GM12878 (cell line): ENCODE measurements around the gene JHY. TPM values are rescaled to one million over a fixed set of nuclear protein-coding genes. Genes with fewer than 3 reads are reported as not detected.

Source experiments
- ATAC-seq: fragments of 200-7000 bp; cut with Tn5 transposase; 3 replicates; pipeline ENCODE4 v1.9.1; 2020; ENCODE audit warnings: mild to moderate bottlenecking, moderate library complexity
- BruUV-seq: library from RNA; stranded (reverse); fragments of 400-500 nt; replicated peaks from 2 replicates; lab custom pipeline; 2021; lab: Mats Ljungman, UMichigan
- CTCF ChIA-PET: fragments of 300-600 bp; sonication (Branson Sonifier 250); formaldehyde crosslinking; extraction: SDS; loops from one replicate; lab custom pipeline; 2021; ENCODE audit warnings: inconsistent platforms; lab: Yijun Ruan, JAX
- POLR2A ChIA-PET: fragments of 350-600 bp; formaldehyde crosslinking; extraction: SDS; loops from one replicate; lab custom pipeline; 2021; ENCODE audit warnings: inconsistent platforms; lab: Charles Lee
- RAD21 ChIA-PET: fragments of 300-600 bp; sonication (Branson Sonifier 250); formaldehyde crosslinking; loops from one replicate; lab custom pipeline; 2023; ENCODE audit warnings: antibody characterized with exemption; ENCODE audit not compliant: unreplicated experiment; lab: Charles Lee
- SMC1A ChIA-PET: fragments of 300-600 bp; sonication (Branson Sonifier 250); formaldehyde crosslinking; loops from one replicate; lab custom pipeline; 2023; ENCODE audit not compliant: unreplicated experiment, uncharacterized antibody; lab: Charles Lee
- DNase-seq: peaks from one replicate; pipeline ENCODE4 v3.0.0-alpha.2; 2011; ENCODE audit warnings: low read depth, low spot score
- FAIRE-seq: peaks from 3 replicates; lab custom pipeline; 2011; peaks lifted over from hg19 to GRCh38; lab: Jason Lieb, UNC
- H2AFZ ChIP-seq: 2 replicates; pipeline ENCODE4 v1.6.0; 2011; ENCODE audit warnings: low read depth, low read length, control low read depth; ENCODE audit not compliant: control insufficient read depth
- H3K27ac ChIP-seq: 2 replicates; pipeline ENCODE4 v1.5.1; 2011; ENCODE audit warnings: control low read depth; ENCODE audit not compliant: control insufficient read depth, insufficient read depth
- H3K27me3 ChIP-seq, 2 experiments: replicated peaks in 1 of 2; 2 replicates each; pipeline versions ENCODE4 v1.6.0 to v1.6.1; 2011; ENCODE audit warnings: low read length in 1 of 2; ENCODE audit not compliant: control insufficient read depth in 2 of 2, insufficient read depth in 2 of 2
- H3K36me3 ChIP-seq, 2 experiments: 2 replicates each; pipeline ENCODE4 v1.5.1; 2011; ENCODE audit warnings: low read length in 1 of 2; ENCODE audit not compliant: control insufficient read depth in 2 of 2, insufficient read depth in 2 of 2
- H3K4me1 ChIP-seq: 2 replicates; pipeline ENCODE4 v1.6.1; 2011; ENCODE audit warnings: mild to moderate bottlenecking, low read length, moderate library complexity, mixed read lengths; ENCODE audit not compliant: control insufficient read depth, insufficient read depth
- H3K4me2 ChIP-seq: 2 replicates; pipeline ENCODE4 v1.6.0; 2011; ENCODE audit warnings: control low read depth; ENCODE audit not compliant: control insufficient read depth, insufficient read depth
- H3K4me3 ChIP-seq: fragments of 200-600 bp; sonication (generic); 2 replicates; pipeline ENCODE4 v1.5.1; 2016
- H3K79me2 ChIP-seq: 2 replicates; pipeline ENCODE4 v1.6.0; 2011; ENCODE audit warnings: low read length; ENCODE audit not compliant: control insufficient read depth, insufficient read depth
- H3K9ac ChIP-seq: 2 replicates; pipeline ENCODE4 v1.8.0; 2011; ENCODE audit warnings: low read length, control low read depth, mixed read lengths; ENCODE audit not compliant: control insufficient read depth, insufficient read depth
- H3K9me3 ChIP-seq: replicated peaks from 3 replicates; pipeline ENCODE4 v1.5.1; 2011; ENCODE audit warnings: mild to moderate bottlenecking, low read length; ENCODE audit not compliant: control insufficient read depth, insufficient read depth
- H4K20me1 ChIP-seq: 2 replicates; pipeline ENCODE4 v1.6.0; 2011; ENCODE audit not compliant: control insufficient read depth, insufficient read depth
- ATF7 ChIP-seq: fragments of 450-650 bp; IDR thresholded peaks from 2 replicates; pipeline ENCODE4 v1.6.1; 2016; ENCODE audit warnings: low read depth, mild to moderate bottlenecking
- BHLHE40 ChIP-seq, 2 experiments: fragments of 450-650 bp in 1 of 2; IDR thresholded peaks; 2 replicates each; pipeline ENCODE4 v1.6.1; 2011 to 2017; ENCODE audit warnings: low read depth in 2 of 2, borderline replicate concordance in 1 of 2, improper control_type of control experiment in 1 of 2, low read length in 1 of 2, mild to moderate bottlenecking in 1 of 2
- BMI1 ChIP-seq: fragments of 450-650 bp; IDR thresholded peaks from 2 replicates; pipeline ENCODE4 v1.6.1; 2016; ENCODE audit warnings: mild to moderate bottlenecking, moderate library complexity, borderline replicate concordance
- CBX3 ChIP-seq: fragments of 200-600 bp; sonication (generic); IDR thresholded peaks from 2 replicates; pipeline ENCODE4 v1.6.1; 2016; ENCODE audit warnings: low read depth, borderline replicate concordance
- CHD4 ChIP-seq: fragments of 200-600 bp; sonication (generic); IDR thresholded peaks from 2 replicates; pipeline ENCODE4 v1.6.1; 2016; ENCODE audit warnings: mild to moderate bottlenecking
- CREM ChIP-seq: IDR thresholded peaks from 2 replicates; pipeline ENCODE4 v1.6.1; 2014; ENCODE audit warnings: antibody characterized with exemption, low read depth
- ELK1 ChIP-seq: IDR thresholded peaks from 2 replicates; pipeline ENCODE4 v1.6.1; 2012; ENCODE audit warnings: low read depth, low read length, improper control_type of control experiment
- HCFC1 ChIP-seq: fragments of 150-350 bp; IDR thresholded peaks from 2 replicates; pipeline ENCODE4 v1.6.1; 2014; ENCODE audit warnings: low read length
- KLF5 ChIP-seq: fragments of 450-650 bp; IDR thresholded peaks from 2 replicates; pipeline ENCODE4 v1.6.1; 2014; ENCODE audit warnings: mild to moderate bottlenecking; ENCODE audit not compliant: partially characterized antibody
- NFYB ChIP-seq: IDR thresholded peaks from 2 replicates; pipeline ENCODE4 v1.6.1; 2011; ENCODE audit warnings: low read depth, mild to moderate bottlenecking, low read length, improper control_type of control experiment, moderate library complexity; ENCODE audit not compliant: insufficient read depth
- RBBP5 ChIP-seq: fragments of 200-600 bp; sonication (generic); conservative IDR thresholded peaks from 2 replicates; pipeline ENCODE4 v1.6.1; 2016
- SMAD5 ChIP-seq: IDR thresholded peaks from 2 replicates; pipeline ENCODE4 v1.6.1; 2016; ENCODE audit warnings: antibody characterized with exemption, low read depth
- TCF7 ChIP-seq: IDR thresholded peaks from 2 replicates; pipeline ENCODE4 v1.6.1; 2014; ENCODE audit warnings: antibody characterized with exemption, borderline replicate concordance
- ZBED1 ChIP-seq: IDR thresholded peaks from 2 replicates; pipeline ENCODE4 v1.6.1; 2016; ENCODE audit warnings: borderline replicate concordance
- ZNF622 ChIP-seq: fragments of 450-650 bp; IDR thresholded peaks from 2 replicates; pipeline ENCODE4 v1.6.1; 2017; ENCODE audit warnings: mild to moderate bottlenecking, inconsistent platforms
- WGBS: methylation state at CpG from one replicate; pipeline ENCODE4 v1.1.6; 2016; ENCODE audit warnings: low lambda C conversion rate; ENCODE audit not compliant: insufficient replicate concordance, insufficient coverage; ENCODE audit errors: missing lambda C conversion rate; 5-methylcytosine and 5-hydroxymethylcytosine counted together
- in situ Hi-C: fragments of 300-500 bp; cut with MboI; formaldehyde crosslinking; loops from 9 replicates; pipeline ENCODE4 v1.14.3; 2018; ENCODE audit warnings: mixed read lengths
- intact Hi-C: fragments of 100-400 bp; cut with micrococcal nuclease; formaldehyde crosslinking; loops from one replicate; pipeline ENCODE4 v1.14.2; 2022; ENCODE audit not compliant: unreplicated experiment
- polyA plus RNA-seq, 11 experiments: library from polyadenylated mRNA; depleted of rRNA in 4 of 11; unstranded in 6 of 11; stranded (reverse) in 5 of 11; fragments of >200 nt; fragmentation: Nextera tagmentation in 4 of 11; fragmentation: Illumina TruSeq in 1 of 11; extraction: Ambion mirVana in 4 of 11; extraction: Trizol in 1 of 11; gene quantifications; 1 replicate in 1 of 11; 2 replicates in 10 of 11; pipeline versions ENCODE4 v1.2.1 to v1.2.3, GENCODE V29; 2011 to 2016; ENCODE audit warnings: inconsistent platforms in 2 of 11, missing spikeins in 2 of 11, low read depth in 1 of 11
- total RNA-seq, 4 experiments: library from RNA; depleted of rRNA in 3 of 4; stranded (reverse); fragments of >200 nt in 3 of 4; fragmentation: Illumina TruSeq in 1 of 4; extraction: Trizol in 1 of 4; gene quantifications; 2 replicates each; pipeline versions ENCODE4 v1.2.1 to v1.2.3, GENCODE V29; 2013 to 2021

The JHY gene
- total and polyA plus RNA-seq, 10 of the 15 experiments (the other 5 are each of a cell fraction or from before 2014, with no cell fraction given) = 0.90 to 7.1 (median 5.5) TPM

- no peak overlapping the region for H3K4me2 ChIP-seq
- H3K4me1 ChIP-seq = no peaks in the 10 kb centered on the region
- FAIRE-seq = no peak
These were observed 15.1 kb downstream of the JHY start for GRCh38 chr11:122897606-122898210.

More at GRCh38 chr11:122897606-122898210, 15.1 kb downstream of the JHY start:
- CTCF ChIA-PET = interaction anchor here (1.2 kb wide), 1 partner anchor 30 kb away, joined by 3 read pairs; no protein-coding TSS in a partner anchor
- no TSS peak for BruUV-seq
- Histone ChIP-seq H2AFZ (no peak overlapping the region), H3K9me3 (no peaks in the 10 kb centered on the region; the same call in 2 of the 3 replicates), H3K36me3 (no peaks in the 10 kb centered on the region), H4K20me1 (no peaks in the 10 kb centered on the region), H3K9ac (no peak overlapping the region), H3K4me3 (no peak overlapping the region), H3K27ac (no peak overlapping the region), H3K79me2 (no peaks in the 10 kb centered on the region), H3K27me3 (no peaks in the 10 kb centered on the region)
- RAD21 ChIA-PET = interaction anchor here (1.0 kb wide), 1 partner anchor 18 kb away, joined by 3 read pairs; no protein-coding TSS in a partner anchor
- POLR2A ChIA-PET = no interaction called here
- in situ Hi-C loops (no loop called here), intact Hi-C loops (no loop called here)
- TF ChIP-seq ZBED1 (no peak), ZNF622 (no peak), RBBP5 (no peak), KLF5 (no peak), BMI1 (no peak), CREM (no peak), CBX3 (no peak), ATF7 (no peak), TCF7 (no peak), SMAD5 (no peak), ELK1 (no peak), BHLHE40 (IDR thresholded peaks at IDR 0.05; ENCODE audit: borderline replicate concordance in 1 of 2, low read depth in 2 of 2, low read length in 1 of 2) (no peak), HCFC1 (no peak), NFYB (no peak), CHD4 (no peak)
- DNase-seq = no peak
- SMC1A ChIA-PET = interaction anchor here (2.5 kb wide), 1 partner anchor 18 kb away, joined by 6 read pairs; no protein-coding TSS in a partner anchor
- ATAC-seq = no peak
- WGBS = 79% methylated on average over 5 of the region's 5 CpGs
